Medulla oblongata (tissue), 1 donor: Measurements from ENCODE around the gene CALCOCO2.
"Not testable (repeated sequence)": the region's sequence is repeated elsewhere in the genome, so short reads cannot be mapped to it uniquely, and the experiment has no call there.

ENCODE experiments used
- DNase-seq: peaks from one replicate; pipeline ENCODE4 v3.0.0-alpha.2; 2015; ENCODE audit errors: extremely low spot score

Gene CALCOCO2

GRCh38 chr17:48820936-48821335 is 9.9 kb upstream of the CALCOCO2 start:
- not testable (repeated sequence) for DNase-seq

- DNase-seq, result no peak
These were observed 5.1 kb upstream of the CALCOCO2 start for GRCh38 chr17:48825446-48826381.

- DNase-seq, result no peak
These were observed 681 bp downstream of the CALCOCO2 start for GRCh38 chr17:48831549-48831883.

GRCh38 chr17:48834973-48835372 is 4.1 kb downstream of the CALCOCO2 start:
- DNase-seq, result no peak

- no peak for DNase-seq
These were observed 5.1 kb downstream of the CALCOCO2 start for GRCh38 chr17:48835971-48836370.

- DNase-seq, result peak; percentile 43
These were observed 6.6 kb downstream of the CALCOCO2 start for GRCh38 chr17:48837458-48837857.

GRCh38 chr17:48840441-48840840 is 9.6 kb downstream of the CALCOCO2 start:
- no peak for DNase-seq

GRCh38 chr17:48841395-48841831 is 10.6 kb downstream of the CALCOCO2 start:
- DNase-seq, result peak; percentile 92

- DNase-seq, result no peak
These were observed 11.9 kb downstream of the CALCOCO2 start for GRCh38 chr17:48842746-48843145.

GRCh38 chr17:48843187-48843900 is 12.5 kb downstream of the CALCOCO2 start:
- no peak for DNase-seq

- DNase-seq, result no peak
These were observed 20.0 kb downstream of the CALCOCO2 start for GRCh38 chr17:48850792-48851323.

- DNase-seq, result no peak
These were observed 24.1 kb downstream of the CALCOCO2 start for GRCh38 chr17:48854774-48855476.

- DNase-seq, result no peak
These were observed 25.4 kb downstream of the CALCOCO2 start for GRCh38 chr17:48856122-48856821.

GRCh38 chr17:48860034-48860433 is 29.2 kb downstream of the CALCOCO2 start:
- DNase-seq, result no peak

GRCh38 chr17:48860456-48860855 is 29.6 kb downstream of the CALCOCO2 start:
- no peak for DNase-seq

- DNase-seq, result no peak
These were observed 38.2 kb downstream of the CALCOCO2 start for GRCh38 chr17:48868916-48869500.

- DNase-seq, result no peak
These were observed 39.0 kb downstream of the CALCOCO2 start for GRCh38 chr17:48869821-48870318.

GRCh38 chr17:48871035-48871550 is 40.3 kb downstream of the CALCOCO2 start:
- no peak for DNase-seq

- DNase-seq, result no peak
These were observed 40.9 kb downstream of the CALCOCO2 start for GRCh38 chr17:48871551-48872351.

GRCh38 chr17:48872409-48872808 is 41.6 kb downstream of the CALCOCO2 start:
- not testable (repeated sequence) for DNase-seq
